Left lung (tissue), 14 donors: ENCODE results near the gene ARV1. TPM values are rescaled to one million over a fixed set of nuclear protein-coding genes. Genes with fewer than 3 reads are reported as not detected.
A peak's percentile ranks its signal among the peaks of the same experiment; 100 is the strongest.

Experiments used
- ATAC-seq: fragments of 200-7000 bp; cut with Tn5 transposase; one replicate; pipeline ENCODE4 v1.9.1; 2020; ENCODE audit warnings: moderate library complexity
- DNase-seq, 4 donors: peaks; one replicate each; pipeline ENCODE4 v3.0.0-alpha.2; 2013 to 2020
- H3K27ac ChIP-seq, 2 donors: fragments of 200-600 bp; sonication (generic) in 1 of 2; one replicate each; pipeline versions ENCODE4 v1.5.0 to v1.8.0; 2020 to 2021
- H3K27me3 ChIP-seq, 2 donors: fragments of 200-600 bp; sonication (generic) in 1 of 2; one replicate each; pipeline versions ENCODE4 v1.5.0 to v1.8.0; 2020 to 2021
- H3K36me3 ChIP-seq, 2 donors: fragments of 200-600 bp; sonication (generic) in 1 of 2; one replicate each; pipeline versions ENCODE4 v1.5.0 to v1.8.0; 2020 to 2021
- H3K4me1 ChIP-seq, 2 donors: fragments of 200-600 bp; one replicate each; pipeline ENCODE4 v1.8.0; 2021
- H3K4me3 ChIP-seq, 2 donors: fragments of 200-600 bp; sonication (generic) in 1 of 2; one replicate each; pipeline versions ENCODE4 v1.5.0 to v1.8.0; 2020 to 2021; ENCODE audit warnings: mild to moderate bottlenecking in 1 of 2
- H3K9me3 ChIP-seq, 2 donors: fragments of 200-600 bp; sonication (generic) in 1 of 2; one replicate each; pipeline versions ENCODE4 v1.5.0 to v1.8.0; 2020 to 2021
- CTCF ChIP-seq, 2 donors: fragments of 200-600 bp; sonication (generic) in 1 of 2; IDR thresholded peaks; one replicate each; pipeline versions ENCODE4 v1.5.0 to v1.8.0; 2021; ENCODE audit warnings: antibody characterized with exemption in 2 of 2
- intact Hi-C, 2 donors: fragments of 100-400 bp; cut with DNase I; formaldehyde crosslinking; loops; one replicate each; pipeline versions ENCODE4 v1.11.2 to v1.14.2; 2022
- long read RNA-seq, 12 donors: library from polyadenylated mRNA in 2 of 12; unstranded in 2 of 12; transcript quantifications; one replicate each; pipeline ENCODE4 v2.0.0 and lab custom pipeline, GENCODE V29; 2019 to 2026
- polyA plus RNA-seq, 6 donors: library from polyadenylated mRNA; unstranded; fragments of 120-200 nt; gene quantifications; one replicate each; pipeline ENCODE4 v1.2.1, GENCODE V29; 2013; ENCODE audit not compliant: insufficient read length in 6 of 6
- total RNA-seq, 2 donors: library from RNA; stranded (reverse); fragmentation: NEBNext Ultra II Directional; extraction: Animal tissue kit (Norgen Biotek cat#: 25700); gene quantifications; one replicate each; pipeline ENCODE4 v1.2.1, GENCODE V29; 2021
- donor health status: DM: no; HTN: yes; CAD: no.
- donor health status: DM: no; HTN: no; CAD: no.

ARV1 gene
- total RNA-seq (10 to 100 TPM; 16.9 to 19.7 TPM), polyA plus RNA-seq (10 to 100 TPM; 20.9 to 25.8 (median 23.8) TPM)
- long read RNA-seq, donor 1, transcript ARV1-201 (6 exons, 1,335 nt) = major isoform, 15 of 15 reads
- long read RNA-seq, donor 1, partial matches to known transcripts = 0 of 15 reads
- long read RNA-seq, donor 1, other reads (novel, unspliced or antisense) = 0 of 15 reads
- long read RNA-seq, donor 2, transcript ARV1-201 (6 exons, 1,335 nt) = major isoform, 5 of 10 reads
- long read RNA-seq, donor 2, partial matches to known transcripts = 5 of 10 reads
- long read RNA-seq, donor 2, other reads (novel, unspliced or antisense) = 0 of 10 reads
- long read RNA-seq, donor 3, transcript ARV1-201 (6 exons, 1,335 nt) = major isoform, 9 of 30 reads
- long read RNA-seq, donor 3, partial matches to known transcripts = 0 of 30 reads
- long read RNA-seq, donor 3, other reads (novel, unspliced or antisense) = 21 of 30 reads
- long read RNA-seq, donor 4, partial matches to known transcripts = 0 of 9 reads
- long read RNA-seq, donor 4, other reads (novel, unspliced or antisense) = 5 of 9 reads
- long read RNA-seq, donor 5, partial matches to known transcripts = 0 of 4 reads
- long read RNA-seq, donor 5, other reads (novel, unspliced or antisense) = 0 of 4 reads
- long read RNA-seq, donor 6, transcript ARV1-201 (6 exons, 1,335 nt) = major isoform, 9 of 9 reads
- long read RNA-seq, donor 6, partial matches to known transcripts = 0 of 9 reads
- long read RNA-seq, donor 6, other reads (novel, unspliced or antisense) = 0 of 9 reads
- long read RNA-seq, donor 7, partial matches to known transcripts = 0 of 3 reads
- long read RNA-seq, donor 7, other reads (novel, unspliced or antisense) = 0 of 3 reads
- long read RNA-seq, donor 8, partial matches to known transcripts = 0 of 2 reads
- long read RNA-seq, donor 8, other reads (novel, unspliced or antisense) = 0 of 2 reads
- long read RNA-seq, donor 9 = 0 reads
- long read RNA-seq, donor 10, transcript ARV1-201 (6 exons, 1,335 nt) = major isoform, 5 of 8 reads
- long read RNA-seq, donor 10, partial matches to known transcripts = 0 of 8 reads
- long read RNA-seq, donor 10, other reads (novel, unspliced or antisense) = 3 of 8 reads
- long read RNA-seq, donor 11, transcript ARV1-201 (6 exons, 1,335 nt) = major isoform, 14 of 38 reads
- long read RNA-seq, donor 11, partial matches to known transcripts = 24 of 38 reads
- long read RNA-seq, donor 11, other reads (novel, unspliced or antisense) = 0 of 38 reads
- long read RNA-seq, donor 12, transcript ARV1-201 (6 exons, 1,335 nt) = major isoform, 9 of 32 reads
- long read RNA-seq, donor 12, partial matches to known transcripts = 23 of 32 reads
- long read RNA-seq, donor 12, other reads (novel, unspliced or antisense) = 0 of 32 reads

GRCh38 chr1:230978491-230979388 lies at the start of gene ARV1, which contains the start of gene TTC13:
ARV1 (plus strand) TSS chr1:230979094; CDS start chr1:230979106, 12 bp downstream.
TTC13 (minus strand) TSS chr1:230978861; CDS start chr1:230978830, 31 bp downstream.
- Histone ChIP-seq H3K27me3 (no peaks in the 10 kb centered on the region), H3K9me3 (no peaks in the 10 kb centered on the region), H3K4me3 (peak within 1 kb of the TSS; percentile 65 to 71), H3K27ac (peak within 1 kb of the TSS; percentile 57 to 82), H3K36me3 (peaks cover 0 to 20% of the 10 kb centered on the region in 2 donors), H3K4me1 (peaks cover 16 to 39% of the 10 kb centered on the region in 2 donors)
- DNase-seq (peak; percentile 95 to 100 (median 98)), ATAC-seq (peak; percentile 99)
- TF ChIP-seq CTCF (IDR thresholded peaks at IDR 0.05) = peak; percentile 10 to 43
- intact Hi-C loops = no loop called here

- Histone ChIP-seq H3K4me1 (no peaks in the 10 kb centered on the region), H3K27me3 (no peaks in the 10 kb centered on the region), H3K9me3 (no peaks in the 10 kb centered on the region), H3K36me3 (peaks cover 0 to 59% of the 10 kb centered on the region in 2 donors), H3K27ac (no peak overlapping the region), H3K4me3 (no peak overlapping the region)
- DNase-seq = no peak
- TF ChIP-seq CTCF (IDR thresholded peaks at IDR 0.05) = no peak
- intact Hi-C loops = no loop called here
- no peak for ATAC-seq
Measured at GRCh38 chr1:230930986-230931385, 47.9 kb upstream of the ARV1 start.

- intact Hi-C loops = no loop called here
- no peaks in the 10 kb centered on the region for H3K4me1 ChIP-seq
- no peaks in the 10 kb centered on the region for H3K9me3 ChIP-seq
- peaks cover 0 to 35% of the 10 kb centered on the region in 2 donors for H3K36me3 ChIP-seq
- H3K4me3 ChIP-seq = no peak overlapping the region
- DNase-seq (no peak), ATAC-seq (no peak)
- no peaks in the 10 kb centered on the region for H3K27me3 ChIP-seq
- no peak for TF ChIP-seq CTCF (IDR thresholded peaks at IDR 0.05)
- H3K27ac ChIP-seq = no peak overlapping the region
Measured at GRCh38 chr1:230935852-230936251, 43.0 kb upstream of the ARV1 start.

- Histone ChIP-seq H3K36me3 (peaks cover 0 to 28% of the 10 kb centered on the region in 2 donors), H3K9me3 (no peaks in the 10 kb centered on the region), H3K27me3 (no peaks in the 10 kb centered on the region), H3K4me1 (no peaks in the 10 kb centered on the region), H3K4me3 (no peak overlapping the region), H3K27ac (no peak overlapping the region)
- no peak for DNase-seq
- intact Hi-C loops = no loop called here
- TF ChIP-seq CTCF (IDR thresholded peaks at IDR 0.05) = no peak
- no peak for ATAC-seq
Measured at GRCh38 chr1:230936475-230936874, 42.4 kb upstream of the ARV1 start.
